NCI-H1092 treated with DMSO at 0.1 percent for 48 hours (cell line): ENCODE data around the gene ZNF799.
"Not testable (repeated sequence)": the region's sequence is repeated elsewhere in the genome, so short reads cannot be mapped to it uniquely, and the experiment has no call there.

Experiments used
- DNase-seq: peaks from one replicate; lab custom pipeline; 2025; lab: John Stamatoyannopoulos, UW

ZNF799 gene

GRCh38 chr19:12400633-12401502 is at the start of gene ZNF799:
TSS of gene ZNF799 (minus strand) at chr19:12401271. CDS start at chr19:12401070, 201 bp downstream.
- peak; percentile 93 for DNase-seq

DNA sequence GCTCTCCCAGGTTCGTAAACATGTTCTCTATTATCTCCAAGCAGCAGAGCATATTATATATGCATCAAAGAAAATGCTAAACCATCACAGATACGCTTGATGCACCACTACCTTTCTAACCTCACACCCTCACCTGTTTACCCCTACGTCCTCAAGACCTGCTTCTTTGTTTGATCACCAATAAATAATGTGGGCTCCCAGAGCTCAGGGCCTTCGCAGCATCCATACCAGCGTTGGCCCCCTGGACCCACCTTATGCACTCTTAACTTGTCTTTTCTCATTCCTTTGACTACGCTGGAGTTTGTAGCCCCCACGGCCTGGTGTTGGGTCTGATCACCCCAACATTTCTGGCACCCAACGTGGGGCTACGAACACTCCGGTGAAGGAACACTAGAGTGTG is 49.8 kb upstream of the ZNF799 start:
- no peak for DNase-seq

GRCh38 chr19:12448808-12449207 is 47.7 kb upstream of the ZNF799 start:
- no peak for DNase-seq

DNA sequence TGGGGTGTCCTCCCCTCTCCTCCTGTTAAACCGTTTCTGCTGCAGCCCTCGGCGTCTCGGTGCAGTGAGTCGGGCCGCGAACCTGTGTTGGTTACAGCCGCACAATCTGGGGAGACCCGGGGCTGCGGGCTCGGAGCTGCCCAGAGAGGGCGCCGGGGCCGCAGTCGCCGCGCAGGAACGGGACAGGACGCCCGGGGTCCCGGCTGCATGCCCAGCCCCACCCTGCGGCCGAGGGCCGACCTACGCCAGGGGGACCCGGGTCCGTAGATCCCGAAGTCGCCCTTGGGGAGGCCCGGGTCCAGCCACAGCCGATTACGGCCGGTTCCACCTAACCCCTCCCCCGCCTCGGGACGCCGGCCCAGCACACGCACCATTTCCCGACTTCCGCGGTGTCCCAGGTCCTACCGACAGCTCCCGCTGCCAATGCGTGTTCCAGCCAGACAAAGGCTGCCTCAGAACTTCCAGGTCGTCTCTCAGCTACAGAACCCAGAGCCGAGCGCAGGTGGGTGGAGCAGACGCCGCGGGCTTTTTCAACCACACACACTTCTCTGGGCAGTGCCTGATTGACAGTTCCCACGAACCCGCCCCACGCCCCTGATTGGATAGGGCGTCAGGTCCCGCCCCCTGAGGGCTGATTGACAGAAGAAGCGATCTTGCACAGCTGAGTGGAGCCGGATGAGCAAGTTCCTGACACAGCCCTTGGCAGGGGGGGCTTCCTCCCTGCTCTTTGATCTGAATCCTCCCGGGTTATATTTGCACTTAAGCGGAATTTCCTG is 39.7 kb upstream of the ZNF799 start, which contains the start of gene ZNF443:
TSS of gene ZNF443 (minus strand) at position 481 of the 776 bp plus-strand sequence. CDS start at position 374, 107 bp downstream.
- DNase-seq: peak; percentile 95

DNA sequence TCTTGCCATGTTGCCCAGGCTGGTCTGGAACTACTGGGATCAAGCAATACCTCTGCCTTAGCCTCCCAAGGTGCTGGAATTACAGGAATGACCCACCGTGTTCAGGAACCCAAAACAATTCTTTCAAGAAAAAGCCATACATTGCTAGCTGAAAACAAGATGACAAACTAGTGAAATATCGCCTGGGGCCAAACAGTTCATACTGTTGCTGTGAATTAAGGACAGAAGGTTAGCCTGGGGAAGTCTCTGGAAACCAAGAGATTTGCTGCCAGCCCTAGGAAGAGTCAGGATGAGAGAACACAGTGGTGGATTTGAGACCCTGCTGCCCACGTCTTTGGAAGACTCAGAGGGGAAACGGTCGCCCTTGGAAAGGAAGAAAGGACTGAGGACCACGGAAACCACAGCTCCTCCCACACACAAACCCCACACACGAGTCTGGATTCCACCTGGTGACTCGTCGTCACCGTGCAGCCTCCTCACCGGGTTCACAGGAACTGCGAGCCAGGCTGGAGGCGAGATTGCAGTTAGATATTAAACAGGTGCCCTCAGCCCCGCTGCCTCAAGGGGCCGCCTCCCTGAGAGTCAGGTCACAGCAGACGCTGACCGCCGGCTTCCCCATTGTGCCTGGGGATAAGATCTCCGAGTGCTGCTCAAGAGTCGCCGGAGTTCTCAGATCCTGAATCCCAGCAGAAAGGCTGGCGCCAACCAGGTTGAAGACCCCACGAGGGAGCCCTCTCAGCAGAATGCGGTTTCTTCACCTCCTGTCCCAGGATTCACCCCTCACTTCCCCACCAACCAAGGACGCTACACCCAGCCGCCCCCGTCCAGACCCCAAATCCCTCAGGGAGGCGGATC is 38.8 kb upstream of the ZNF799 start:
- DNase-seq: peak; percentile 28

DNA sequence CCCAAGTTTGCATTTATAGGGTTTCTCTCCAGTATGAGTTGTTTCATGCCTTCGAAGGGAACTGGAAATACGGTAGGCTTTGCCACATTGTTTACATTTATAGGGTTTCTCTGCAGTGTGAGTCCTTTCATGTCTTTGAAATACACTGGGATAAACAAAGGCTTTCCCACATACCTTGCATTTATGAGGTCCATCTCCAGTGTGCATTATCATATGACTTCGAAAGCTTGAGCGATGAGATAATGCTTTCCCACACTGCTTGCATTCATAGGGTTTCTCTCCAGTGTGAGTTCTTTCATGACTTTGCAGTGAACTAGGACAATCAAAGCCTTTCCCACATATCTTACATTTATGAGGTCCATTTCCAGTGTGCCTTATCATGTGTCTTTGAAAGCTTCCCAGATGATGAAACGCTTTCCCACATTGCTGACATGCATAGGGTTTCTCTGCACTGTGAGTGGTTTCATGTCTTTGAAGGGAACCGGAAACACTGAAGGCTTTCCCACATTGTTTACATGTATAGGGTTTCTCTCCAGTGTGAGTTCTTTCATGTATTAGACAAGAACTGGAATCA is 29.7 kb upstream of the ZNF799 start:
- not testable (repeated sequence) for DNase-seq

DNA sequence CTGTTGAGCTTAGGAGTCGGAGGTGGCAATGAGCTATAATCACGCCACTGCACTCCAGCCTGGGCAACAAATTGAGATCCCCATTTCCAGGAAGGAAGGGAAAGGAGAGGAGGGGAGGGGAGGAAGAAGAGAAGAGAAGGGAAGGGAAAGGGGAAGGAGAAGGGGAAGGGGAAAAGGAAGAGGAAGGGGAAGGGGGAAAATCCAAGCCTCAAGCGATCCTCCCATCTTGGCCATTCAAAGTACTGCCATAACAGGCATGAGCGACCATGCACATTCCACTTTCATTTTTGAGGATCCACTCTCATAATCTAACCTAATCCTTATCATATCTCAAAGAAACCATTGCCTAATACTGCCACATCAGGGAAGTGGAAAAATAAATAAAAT is 24.8 kb upstream of the ZNF799 start:
- no peak for DNase-seq

GRCh38 chr19:12425236-12425887 is 24.3 kb upstream of the ZNF799 start:
- no peak for DNase-seq

DNA sequence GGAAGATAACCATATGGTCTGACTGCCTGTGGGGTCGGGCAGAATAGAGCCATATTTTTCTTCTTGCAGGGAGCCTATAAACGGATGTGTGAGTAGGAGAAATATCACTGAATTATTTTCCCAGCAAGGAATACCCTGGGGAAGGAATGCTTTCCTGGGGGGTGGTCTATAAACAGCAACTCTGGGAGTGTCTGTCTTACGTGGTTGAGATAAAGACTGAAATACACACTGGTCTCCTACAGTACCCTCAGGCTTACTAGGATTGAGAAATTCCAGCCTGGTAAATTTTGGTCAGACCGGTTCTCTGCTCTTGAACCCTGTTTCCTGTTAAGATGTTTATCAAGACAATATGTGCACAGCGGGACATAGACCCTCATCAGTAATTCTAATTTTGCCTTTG is 16.2 kb upstream of the ZNF799 start:
- not testable (repeated sequence) for DNase-seq

- no peak for DNase-seq
These were observed 10.8 kb upstream of the ZNF799 start for GRCh38 chr19:12411893-12412292.

GRCh38 chr19:12399901-12400632 is 1.0 kb downstream of the ZNF799 start:
- DNase-seq: not testable (repeated sequence)

- DNase-seq: not testable (repeated sequence)
These were observed 9.9 kb downstream of the ZNF799 start for GRCh38 chr19:12391148-12391547.

DNA sequence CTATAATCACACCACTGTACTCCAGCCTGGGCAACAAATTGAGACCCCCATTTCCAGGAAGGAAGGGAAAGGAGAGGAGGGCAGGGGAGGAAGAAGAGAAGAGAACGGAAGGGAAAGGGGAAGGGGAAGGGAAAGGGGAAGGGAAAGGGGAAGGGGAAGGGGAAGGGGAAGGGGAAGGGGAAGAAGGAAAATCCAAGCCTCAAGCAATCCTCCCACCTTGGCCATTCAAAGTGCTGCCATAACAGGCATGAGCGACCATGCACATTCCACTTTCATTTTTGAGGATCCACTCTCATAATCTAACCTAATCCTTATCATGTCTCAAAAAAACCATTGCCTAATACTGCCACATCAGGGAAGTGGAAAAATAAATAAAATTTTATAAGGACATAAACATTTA is 14.7 kb downstream of the ZNF799 start:
- not testable (repeated sequence) for DNase-seq

DNA sequence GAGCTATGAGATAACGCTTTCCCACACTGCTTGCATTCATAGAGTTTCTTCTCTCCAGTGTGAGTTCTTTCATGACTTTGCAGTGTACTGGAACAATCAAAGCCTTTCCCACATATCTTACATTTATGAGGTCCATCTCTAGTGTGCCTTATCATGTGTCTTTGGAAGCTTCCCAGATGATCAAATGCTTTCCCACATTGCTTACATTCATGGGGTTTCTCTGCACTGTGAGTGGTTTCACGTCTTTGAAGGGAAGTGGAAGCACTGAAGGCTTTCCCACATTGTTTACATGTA is 20.7 kb downstream of the ZNF799 start:
- no peak for DNase-seq

- no peak for DNase-seq
These were observed 21.2 kb downstream of the ZNF799 start for GRCh38 chr19:12379732-12380443.

- no peak for DNase-seq
These were observed 27.0 kb downstream of the ZNF799 start for GRCh38 chr19:12374026-12374425.

DNA sequence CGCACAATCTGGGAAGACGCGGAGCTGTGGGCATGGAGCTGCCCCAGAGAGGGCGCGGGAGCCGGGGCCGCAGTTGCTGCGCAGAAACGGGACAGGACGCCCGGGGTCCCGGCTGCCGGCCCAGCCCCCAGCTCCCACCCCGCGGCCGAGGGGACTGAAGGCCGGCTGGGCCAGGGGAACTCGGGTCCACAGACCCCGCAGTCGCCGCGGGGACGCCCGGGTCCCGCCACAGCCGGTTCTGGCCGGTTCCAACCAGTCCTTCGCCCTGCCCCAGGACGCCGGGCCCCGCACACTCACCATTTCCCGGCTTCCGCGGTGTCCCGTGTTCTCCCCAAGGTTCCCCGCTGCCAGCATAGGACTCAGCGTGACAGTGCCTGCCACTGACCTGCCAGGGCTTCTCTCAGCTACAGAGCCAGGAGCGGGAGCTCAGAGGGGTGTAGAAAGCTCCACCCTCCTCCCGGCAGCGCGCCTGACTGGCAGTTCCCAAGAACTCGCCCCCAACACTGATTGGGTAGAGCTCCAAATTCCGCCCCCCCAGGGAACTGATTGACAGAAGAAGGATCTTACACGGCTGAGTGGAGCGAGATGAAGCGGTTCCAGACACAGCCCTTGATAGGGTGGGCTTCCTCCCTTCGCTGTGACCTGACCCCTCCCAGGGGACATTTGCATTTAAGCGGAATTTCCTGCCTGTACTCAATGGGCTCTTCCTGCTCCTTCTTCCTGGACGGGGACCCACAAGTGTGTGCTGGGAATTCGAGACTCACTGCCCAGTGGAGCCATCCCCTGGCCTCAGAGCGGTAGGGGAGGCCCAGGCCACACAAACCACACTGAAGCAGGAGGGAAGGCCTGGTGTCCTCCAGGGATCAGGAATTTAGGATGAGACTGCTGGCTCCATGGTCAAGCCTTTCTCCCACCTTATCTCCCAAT is 35.6 kb downstream of the ZNF799 start, which contains the start of gene ZNF442:
TSS of gene ZNF442 (minus strand) at position 448 of the 927 bp plus-strand sequence. CDS start 2,052 bp downstream, outside the sequence.
- DNase-seq: peak; percentile 97

GRCh38 chr19:12364391-12365235 is 36.5 kb downstream of the ZNF799 start:
- DNase-seq: no peak
